Measurements from ENCODE around the gene WDR59. TPM values are rescaled to one million over a fixed set of nuclear protein-coding genes. Genes with fewer than 3 reads are reported as not detected.
"Not testable (repeated sequence)": the region's sequence is repeated elsewhere in the genome, so short reads cannot be mapped to it uniquely, and the experiment has no call there.

WDR59 gene
- total RNA-seq, 1 experiment from 2014 or later, result 32.0 TPM

DNA sequence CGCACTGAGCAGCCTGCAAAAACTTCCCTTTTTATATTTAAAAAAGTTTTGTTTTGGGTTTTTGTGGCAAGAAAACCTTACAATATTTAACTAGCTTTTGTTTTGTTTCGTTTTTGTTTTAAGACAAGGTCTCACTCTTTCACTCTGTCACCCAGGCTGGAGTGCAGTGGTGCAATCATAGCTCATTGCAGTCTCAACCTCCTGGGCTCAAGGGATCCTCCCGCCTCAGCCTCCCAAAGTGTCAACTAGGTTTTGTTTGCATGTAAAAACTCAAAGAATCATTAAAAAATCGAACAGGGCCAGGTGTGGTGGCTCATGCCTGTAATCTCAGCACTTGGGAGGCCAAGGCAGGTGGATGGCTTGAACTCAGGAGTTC is 132.4 kb downstream of the WDR59 start:
- no peaks in the 10 kb centered on the region for H3K36me3 ChIP-seq (replicated peaks; ENCODE audit: control insufficient read depth, insufficient read depth, low read length)
- H3K4me3 ChIP-seq (ENCODE audit: insufficient read depth, low read depth, low read length), result no peak overlapping the region
- no peaks in the 10 kb centered on the region for H3K27me3 ChIP-seq (ENCODE audit: control insufficient read depth, insufficient read depth, low read length)
- no peak for DNase-seq

DNA sequence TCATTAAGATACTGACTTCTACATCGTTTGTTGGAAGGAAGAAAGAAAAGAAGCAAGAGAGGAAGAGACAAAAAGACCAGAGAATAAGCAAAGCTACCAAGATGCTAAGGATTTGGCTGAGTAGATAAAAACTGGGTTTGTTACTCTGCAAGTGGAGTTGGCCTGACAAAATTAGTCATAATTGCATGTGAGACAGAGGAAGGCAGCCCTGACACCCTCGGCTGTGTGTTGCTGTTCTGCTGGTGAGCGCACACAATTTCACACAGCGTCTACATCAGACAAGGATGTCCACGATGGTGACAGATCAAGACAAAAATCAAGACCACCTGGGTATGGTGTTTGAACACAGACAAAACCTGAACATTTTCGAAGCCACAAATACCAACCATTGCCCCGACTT is 134.9 kb downstream of the WDR59 start:
- no peak for DNase-seq
- Histone ChIP-seq H3K4me3 (ENCODE audit: insufficient read depth, low read depth, low read length) (no peak overlapping the region), H3K27me3 (ENCODE audit: control insufficient read depth, insufficient read depth, low read length) (no peaks in the 10 kb centered on the region)

DNA sequence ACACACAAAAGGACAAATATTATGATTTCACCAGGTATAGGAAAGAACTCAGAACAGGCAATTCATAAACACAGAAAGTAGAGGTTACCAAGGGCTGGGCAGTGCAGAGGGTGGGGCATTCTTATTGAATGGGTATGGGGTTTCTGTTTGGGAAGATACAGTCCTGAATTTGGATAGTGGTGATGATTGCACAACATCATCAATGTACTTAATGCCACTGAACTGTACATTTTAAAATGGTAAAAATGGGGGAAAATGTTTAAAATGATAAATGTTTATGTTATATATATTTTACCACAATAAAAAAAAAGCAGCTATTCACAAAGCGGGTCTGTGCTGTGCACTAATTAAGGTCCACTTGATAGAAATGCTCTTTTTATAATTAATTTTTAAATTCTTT is 137.7 kb downstream of the WDR59 start:
- DNase-seq, result no peak
- Histone ChIP-seq H3K27me3 (ENCODE audit: control insufficient read depth, insufficient read depth, low read length) (no peaks in the 10 kb centered on the region), H3K36me3 (replicated peaks; ENCODE audit: control insufficient read depth, insufficient read depth, low read length) (no peaks in the 10 kb centered on the region), H3K4me3 (ENCODE audit: insufficient read depth, low read depth, low read length) (no peak overlapping the region)

More for the DNA sequence above, 134.9 kb downstream of the WDR59 start:
- no peaks in the 10 kb centered on the region for H3K36me3 ChIP-seq (replicated peaks; ENCODE audit: control insufficient read depth, insufficient read depth, low read length)

DNA sequence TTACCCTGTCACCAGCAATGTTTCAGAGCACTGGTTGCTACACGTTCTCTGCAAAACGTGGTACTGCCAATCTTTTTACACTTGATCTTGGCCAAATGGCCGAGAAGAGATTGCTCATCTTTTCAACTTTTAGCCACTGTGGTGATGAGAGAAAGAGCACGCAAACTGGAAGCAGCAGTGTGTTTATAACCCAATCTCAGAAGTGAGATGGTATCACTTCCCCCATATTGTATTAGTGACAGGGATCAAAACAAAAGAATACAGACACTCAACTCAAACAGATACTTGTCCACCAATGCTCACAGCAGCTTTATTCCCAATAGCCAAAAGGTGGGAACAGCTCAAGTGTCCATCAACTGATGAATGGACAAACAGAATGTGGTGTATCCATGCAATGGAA is 138.2 kb downstream of the WDR59 start:
- H3K36me3 ChIP-seq (replicated peaks; ENCODE audit: control insufficient read depth, insufficient read depth, low read length), result no peaks in the 10 kb centered on the region
- H3K4me3 ChIP-seq (ENCODE audit: insufficient read depth, low read depth, low read length), result no peak overlapping the region
- no peak for DNase-seq
- no peaks in the 10 kb centered on the region for H3K27me3 ChIP-seq (ENCODE audit: control insufficient read depth, insufficient read depth, low read length)

DNA sequence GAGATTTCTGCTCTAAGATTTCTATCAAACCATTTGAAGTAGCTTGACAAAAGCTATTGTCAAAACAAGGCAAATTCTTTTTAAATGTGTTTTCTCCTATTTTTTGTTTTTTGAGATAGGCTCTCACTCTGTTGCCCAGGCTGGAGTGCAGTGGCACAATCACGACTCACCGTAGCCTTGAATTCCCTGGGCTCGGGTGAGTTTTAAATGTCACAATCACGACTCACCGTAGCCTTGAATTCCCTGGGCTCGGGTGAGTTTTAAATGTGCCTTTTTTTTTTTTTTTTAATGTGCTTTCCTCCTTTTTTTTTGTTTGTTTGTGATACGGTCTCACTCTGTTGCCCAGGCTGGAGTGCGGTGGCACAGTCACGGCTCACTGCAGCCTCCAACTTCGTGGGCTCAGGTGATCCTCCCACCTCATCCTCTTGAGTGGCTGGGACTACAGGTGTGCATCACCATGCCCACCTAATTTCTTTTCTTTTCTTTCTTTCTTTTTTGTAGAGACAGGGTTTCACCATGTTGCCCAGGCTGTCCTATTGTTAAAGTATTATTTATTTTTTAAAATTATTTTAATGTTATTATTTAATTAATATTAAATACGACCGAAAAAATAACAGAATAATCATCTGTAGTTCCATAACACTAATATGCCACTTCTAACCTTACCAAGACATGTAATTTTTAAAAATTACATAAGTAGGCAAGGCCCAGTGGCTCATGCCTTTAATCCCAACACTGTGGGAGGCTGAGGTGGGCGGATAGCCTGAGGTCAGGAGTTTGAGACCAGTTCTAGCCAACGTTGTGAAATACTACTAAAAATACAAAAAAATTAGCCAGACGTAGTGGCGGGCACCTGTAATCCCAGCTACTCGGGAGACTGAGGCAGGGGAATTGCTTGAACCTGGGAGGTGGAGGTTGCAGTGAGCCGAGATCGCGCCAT is 140.6 kb downstream of the WDR59 start:
- H3K36me3 ChIP-seq (replicated peaks; ENCODE audit: control insufficient read depth, insufficient read depth, low read length), result no peaks in the 10 kb centered on the region
- no peaks in the 10 kb centered on the region for H3K27me3 ChIP-seq (ENCODE audit: control insufficient read depth, insufficient read depth, low read length)
- no peak for DNase-seq
- H3K4me3 ChIP-seq (ENCODE audit: insufficient read depth, low read depth, low read length), result no peak overlapping the region

DNA sequence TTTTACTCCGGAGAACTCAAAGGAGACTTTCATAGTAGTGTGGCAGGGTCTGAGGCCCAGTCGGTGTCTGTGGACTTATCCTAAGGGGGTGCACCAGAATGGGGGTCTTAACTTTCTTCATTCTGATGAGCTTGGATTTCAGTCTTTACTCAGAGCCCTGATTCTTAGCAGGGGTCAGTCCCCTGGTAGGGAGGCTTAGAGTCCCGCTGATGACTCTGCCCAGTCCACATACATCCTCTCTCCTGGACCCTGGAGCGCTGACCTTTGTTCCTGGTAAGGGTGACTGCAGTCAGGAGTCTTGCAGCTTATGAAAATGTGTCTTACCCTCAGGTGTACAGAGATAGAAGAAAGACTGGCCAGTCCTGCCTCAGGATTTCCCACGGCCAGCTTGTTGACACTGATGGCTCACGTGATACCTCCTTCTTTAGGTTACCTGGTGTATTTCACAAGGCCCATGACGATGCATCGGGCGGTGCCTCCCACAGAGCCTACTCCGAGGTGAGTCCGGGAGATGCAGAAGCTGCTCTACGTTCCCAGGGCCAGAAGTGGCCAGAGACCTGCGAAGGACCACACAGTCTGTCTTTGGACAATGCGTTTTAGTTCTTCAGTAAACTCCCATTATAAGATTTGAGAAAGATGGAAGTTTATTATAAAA is 141.4 kb downstream of the WDR59 start:
- not testable (repeated sequence) for DNase-seq; H3K27me3 ChIP-seq (ENCODE audit: control insufficient read depth, insufficient read depth, low read length); H3K4me3 ChIP-seq (ENCODE audit: insufficient read depth, low read depth, low read length); H3K36me3 ChIP-seq (replicated peaks; ENCODE audit: control insufficient read depth, insufficient read depth, low read length)

DNA sequence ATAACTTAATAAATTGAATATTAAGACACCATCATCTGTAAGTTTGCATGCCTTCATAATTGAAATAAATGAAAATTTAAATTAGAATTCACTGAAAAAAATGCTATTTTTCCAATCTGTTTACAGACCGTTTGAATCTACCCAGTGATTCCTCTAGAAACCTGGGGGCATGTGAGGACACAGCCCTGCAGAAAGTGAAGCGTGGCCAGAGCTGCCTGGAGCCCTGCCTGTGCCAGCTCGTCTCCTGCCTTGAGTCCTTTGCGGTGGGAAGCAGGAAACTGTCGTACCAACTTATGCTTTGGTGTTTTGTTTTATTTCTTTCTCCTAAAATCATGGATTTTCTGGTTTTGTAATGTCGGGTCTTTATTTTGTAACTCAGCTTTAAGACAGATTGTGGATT is 142.5 kb downstream of the WDR59 start:
- H3K27me3 ChIP-seq (ENCODE audit: control insufficient read depth, insufficient read depth, low read length), result no peaks in the 10 kb centered on the region
- no peaks in the 10 kb centered on the region for H3K36me3 ChIP-seq (replicated peaks; ENCODE audit: control insufficient read depth, insufficient read depth, low read length)
- H3K4me3 ChIP-seq (ENCODE audit: insufficient read depth, low read depth, low read length), result no peak overlapping the region
- DNase-seq, result no peak

DNA sequence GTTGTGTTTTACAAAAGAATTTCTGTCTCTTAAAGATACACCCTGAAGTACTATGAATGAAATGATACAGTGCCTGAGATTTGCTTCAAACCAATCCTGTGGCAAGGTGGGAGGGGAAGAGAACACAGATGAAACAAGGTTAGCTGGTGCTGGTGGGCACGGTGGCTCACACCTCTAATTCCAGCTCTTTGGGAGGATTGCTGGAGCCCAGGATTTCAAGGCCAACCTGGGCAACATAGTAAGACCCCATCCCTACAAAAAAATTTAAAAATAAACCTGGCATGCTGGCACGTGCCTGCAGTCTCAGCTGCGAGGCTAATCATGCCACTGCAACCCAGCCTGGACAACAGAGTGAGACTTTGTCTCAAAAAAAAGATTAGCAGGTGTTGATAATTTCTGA is 143.0 kb downstream of the WDR59 start:
- no peaks in the 10 kb centered on the region for H3K27me3 ChIP-seq (ENCODE audit: control insufficient read depth, insufficient read depth, low read length)
- H3K36me3 ChIP-seq (replicated peaks; ENCODE audit: control insufficient read depth, insufficient read depth, low read length), result no peaks in the 10 kb centered on the region
- H3K4me3 ChIP-seq (ENCODE audit: insufficient read depth, low read depth, low read length), result no peak overlapping the region
- no peak for DNase-seq

DNA sequence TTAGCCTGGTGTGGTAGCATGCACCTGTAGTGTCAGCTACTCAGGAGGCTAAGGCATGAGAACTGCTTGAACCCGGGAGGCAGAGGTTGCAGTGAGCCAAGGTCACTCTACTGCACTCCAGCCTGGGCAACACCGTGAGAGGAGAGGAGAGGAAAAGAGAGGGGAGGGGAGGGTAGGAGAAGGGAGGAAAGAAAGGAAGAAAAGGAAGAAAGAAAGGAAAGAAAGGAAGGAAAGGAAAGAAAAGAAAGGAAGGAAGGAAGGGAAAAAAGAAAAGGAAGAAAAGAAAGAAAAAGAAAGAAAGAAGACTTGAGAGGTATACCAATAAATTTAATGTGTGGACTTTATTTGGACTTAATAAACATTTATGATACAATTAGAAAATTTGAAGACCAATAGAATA is 143.5 kb downstream of the WDR59 start:
- no peak for DNase-seq
- Histone ChIP-seq H3K36me3 (replicated peaks; ENCODE audit: control insufficient read depth, insufficient read depth, low read length) (no peaks in the 10 kb centered on the region), H3K4me3 (ENCODE audit: insufficient read depth, low read depth, low read length) (no peak overlapping the region), H3K27me3 (ENCODE audit: control insufficient read depth, insufficient read depth, low read length) (no peaks in the 10 kb centered on the region)

DNA sequence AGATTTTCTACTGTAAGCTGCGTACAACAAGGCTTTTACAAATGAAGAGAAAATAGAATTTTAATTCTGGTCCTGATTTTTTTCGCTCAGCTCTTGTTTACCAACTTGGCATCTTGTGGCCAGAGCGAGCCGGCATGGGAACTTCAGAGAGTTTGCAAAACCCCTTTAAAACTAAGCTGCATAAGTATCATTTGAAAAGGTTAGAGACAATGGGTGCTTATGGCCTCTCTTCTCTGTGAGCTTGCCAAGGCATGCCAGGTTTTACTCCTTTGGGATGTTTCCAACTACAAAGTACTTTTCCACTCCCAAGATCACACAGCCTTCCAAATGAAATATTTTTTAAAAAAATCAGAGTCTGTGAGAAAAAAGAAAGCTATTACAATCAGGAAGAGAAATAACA is 147.9 kb downstream of the WDR59 start:
- DNase-seq, result no peak
- Histone ChIP-seq H3K4me3 (ENCODE audit: insufficient read depth, low read depth, low read length) (no peak overlapping the region), H3K27me3 (ENCODE audit: control insufficient read depth, insufficient read depth, low read length) (no peaks in the 10 kb centered on the region), H3K36me3 (replicated peaks; ENCODE audit: control insufficient read depth, insufficient read depth, low read length) (no peaks in the 10 kb centered on the region)

DNA sequence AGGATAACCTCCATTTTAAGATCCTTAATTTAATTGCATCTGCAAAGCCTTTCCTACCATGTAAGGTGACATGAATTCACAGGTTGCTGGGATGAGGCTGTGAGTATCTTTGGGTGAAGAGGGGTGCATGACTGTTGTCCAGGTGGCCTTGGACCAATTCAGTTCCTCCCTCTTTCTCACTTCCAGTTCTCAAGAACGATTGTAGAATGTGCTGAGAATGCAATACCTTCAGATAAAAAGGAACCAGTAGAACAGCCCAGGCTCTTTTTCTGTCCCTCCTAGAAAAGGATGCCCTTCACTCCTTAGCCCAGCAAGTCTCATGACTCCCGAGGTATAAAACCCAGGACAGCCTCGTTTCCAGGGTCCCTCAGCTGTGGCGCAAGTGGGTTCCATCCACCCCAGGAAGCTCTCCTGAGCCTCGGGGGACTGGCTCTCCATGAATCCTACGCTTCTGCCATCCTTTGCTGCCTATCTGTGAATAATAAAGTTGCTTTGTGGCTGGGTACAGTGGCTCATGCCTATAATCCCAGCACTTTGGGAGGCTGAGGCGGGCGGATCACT is 148.7 kb downstream of the WDR59 start:
- no peak for DNase-seq
- no peaks in the 10 kb centered on the region for H3K36me3 ChIP-seq (replicated peaks; ENCODE audit: control insufficient read depth, insufficient read depth, low read length)
- H3K4me3 ChIP-seq (ENCODE audit: insufficient read depth, low read depth, low read length), result no peak overlapping the region
- H3K27me3 ChIP-seq (ENCODE audit: control insufficient read depth, insufficient read depth, low read length), result no peaks in the 10 kb centered on the region; the same call in 1 of the 2 replicates

DNA sequence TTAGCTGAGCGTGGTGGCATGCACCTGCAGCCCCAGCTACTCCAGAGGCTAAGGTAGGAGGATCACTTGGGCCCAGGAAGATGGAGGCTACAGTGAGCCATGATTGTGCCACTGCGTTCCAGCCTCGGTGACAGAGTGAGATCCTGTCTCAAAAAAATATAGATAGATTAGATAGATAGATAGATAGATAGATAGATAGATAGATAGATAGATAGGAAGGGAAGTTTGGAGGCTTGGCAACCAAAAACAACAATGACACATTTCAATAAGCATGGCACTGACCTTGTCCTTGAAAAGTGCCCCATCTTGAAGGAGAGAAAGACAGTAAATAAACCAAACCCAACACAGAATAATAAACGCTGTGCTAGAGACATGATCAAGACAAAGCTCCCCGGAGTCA is 152.7 kb downstream of the WDR59 start:
- no peak for DNase-seq
- Histone ChIP-seq H3K36me3 (replicated peaks; ENCODE audit: control insufficient read depth, insufficient read depth, low read length) (no peaks in the 10 kb centered on the region), H3K4me3 (ENCODE audit: insufficient read depth, low read depth, low read length) (no peak overlapping the region), H3K27me3 (ENCODE audit: control insufficient read depth, insufficient read depth, low read length) (no peaks in the 10 kb centered on the region; the same call in 1 of the 2 replicates)

DNA sequence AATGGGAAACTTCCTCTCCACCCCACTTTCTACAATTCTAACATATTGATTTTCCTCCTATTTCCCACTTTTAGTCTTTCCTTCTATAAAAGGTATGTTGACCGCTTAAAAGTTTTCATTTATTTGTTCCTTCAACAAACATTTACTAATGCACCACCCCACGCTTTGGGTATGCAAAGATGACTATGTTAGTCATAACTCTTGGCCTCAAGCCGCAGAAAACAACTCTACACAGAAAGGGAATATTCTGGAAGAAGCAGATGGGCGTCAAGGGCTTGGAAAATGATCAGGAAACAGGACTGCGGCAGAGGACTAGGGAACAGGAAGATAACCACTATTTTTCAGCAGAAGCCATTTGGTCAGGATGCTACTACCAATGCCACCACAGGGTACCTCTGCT is 153.5 kb downstream of the WDR59 start:
- H3K27me3 ChIP-seq (ENCODE audit: control insufficient read depth, insufficient read depth, low read length), result no peaks in the 10 kb centered on the region; the same call in 1 of the 2 replicates
- no peak overlapping the region for H3K4me3 ChIP-seq (ENCODE audit: insufficient read depth, low read depth, low read length)
- DNase-seq, result no peak
- no peaks in the 10 kb centered on the region for H3K36me3 ChIP-seq (replicated peaks; ENCODE audit: control insufficient read depth, insufficient read depth, low read length)

DNA sequence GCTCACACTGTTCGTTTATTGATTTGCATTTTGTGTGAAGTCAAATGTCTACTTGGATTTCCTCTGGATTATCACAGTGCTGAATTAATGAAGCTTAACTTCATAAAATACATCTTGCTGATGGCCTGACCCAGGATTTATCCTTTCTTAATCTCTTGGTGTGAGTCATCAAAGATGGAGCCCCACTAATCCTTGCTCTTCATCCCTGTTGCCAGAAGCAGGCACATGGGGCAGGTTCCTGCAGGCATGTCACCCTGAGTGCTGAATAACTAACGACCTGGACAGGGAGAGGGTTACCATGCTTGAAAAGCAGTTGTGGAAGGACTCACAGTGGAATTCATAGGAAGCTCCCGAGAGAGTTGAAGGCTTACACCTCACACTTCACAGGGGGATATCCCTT is 154.3 kb downstream of the WDR59 start:
- Histone ChIP-seq H3K4me3 (ENCODE audit: insufficient read depth, low read depth, low read length) (no peak overlapping the region), H3K36me3 (replicated peaks; ENCODE audit: control insufficient read depth, insufficient read depth, low read length) (no peaks in the 10 kb centered on the region), H3K27me3 (ENCODE audit: control insufficient read depth, insufficient read depth, low read length) (no peaks in the 10 kb centered on the region; the same call in 1 of the 2 replicates)
- no peak for DNase-seq

DNA sequence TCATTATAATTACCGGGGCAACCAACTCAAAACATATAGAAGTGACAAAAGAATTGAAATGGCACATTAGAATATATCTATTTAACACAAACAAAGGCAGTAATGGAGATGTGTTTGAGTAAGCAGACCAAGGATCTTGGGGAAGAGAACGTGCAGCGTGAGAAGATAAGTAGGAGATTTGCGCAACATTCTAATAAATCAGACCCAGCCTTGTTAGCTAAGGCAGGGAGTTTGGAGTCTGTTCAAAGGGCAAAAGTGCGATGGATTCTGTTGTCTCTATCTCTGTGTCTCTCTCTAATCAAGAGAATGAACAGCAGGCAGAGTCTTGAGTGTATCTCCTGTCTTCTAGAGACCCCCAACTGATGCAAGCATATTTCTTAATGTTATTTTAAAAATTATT is 155.3 kb downstream of the WDR59 start:
- Histone ChIP-seq H3K36me3 (replicated peaks; ENCODE audit: control insufficient read depth, insufficient read depth, low read length) (no peaks in the 10 kb centered on the region), H3K27me3 (ENCODE audit: control insufficient read depth, insufficient read depth, low read length) (no peaks in the 10 kb centered on the region; the same call in 1 of the 2 replicates), H3K4me3 (ENCODE audit: insufficient read depth, low read depth, low read length) (no peak overlapping the region)
- DNase-seq, result no peak
